Measurements from ENCODE around the gene FUT2. TPM values are rescaled to one million over a fixed set of nuclear protein-coding genes. Genes with fewer than 3 reads are reported as not detected.

The FUT2 gene
- total and polyA plus RNA-seq, 10 of the 15 experiments (the other 5 are each of a cell fraction or from before 2014, with no cell fraction given) = 0.02 to 0.13 (median 0.07) TPM; not detected in 7

GRCh38 chr19:48746110-48746509, 50.3 kb downstream of the FUT2 start:
- SMC1A ChIA-PET (ENCODE audit: uncharacterized antibody, unreplicated experiment) = no interaction called here
- in situ Hi-C loops (cut with MboI) (no loop called here), intact Hi-C loops (cut with micrococcal nuclease; ENCODE audit: unreplicated experiment) (no loop called here)
- 56% methylated on average over 8 of the region's 8 CpGs for WGBS (ENCODE audit: insufficient coverage, insufficient replicate concordance, low lambda C conversion rate, missing lambda C conversion rate)
- Histone ChIP-seq H3K9me3 (replicated peaks; ENCODE audit: control insufficient read depth, insufficient read depth, low read length) (peaks cover 2% of the 10 kb centered on the region; the same call in 1 of the 3 replicates), H3K4me1 (ENCODE audit: control insufficient read depth, insufficient read depth, low read length) (no peaks in the 10 kb centered on the region), H3K27ac (ENCODE audit: control insufficient read depth, insufficient read depth) (no peak overlapping the region), H3K27me3 (replicated peaks in 1 of 2; ENCODE audit: control insufficient read depth in 2 of 2, insufficient read depth in 2 of 2, low read length in 1 of 2) (peaks cover 0 to under 1% of the 10 kb centered on the region in 2 experiments; a peak in 1 of 4 replicates), H3K9ac (ENCODE audit: control insufficient read depth, insufficient read depth, low read length) (no peak overlapping the region), H2AFZ (ENCODE audit: control insufficient read depth, low read depth, low read length) (no peak overlapping the region), H3K4me2 (ENCODE audit: control insufficient read depth, insufficient read depth) (no peak overlapping the region), H3K79me2 (ENCODE audit: control insufficient read depth, insufficient read depth, low read length) (no peaks in the 10 kb centered on the region), H3K36me3 (ENCODE audit: control insufficient read depth in 2 of 2, insufficient read depth in 2 of 2, low read length in 1 of 2) (no peaks in the 10 kb centered on the region), H4K20me1 (ENCODE audit: control insufficient read depth, insufficient read depth) (no peaks in the 10 kb centered on the region), H3K4me3 (no peak overlapping the region)
- TF ChIP-seq, protein P1, sequence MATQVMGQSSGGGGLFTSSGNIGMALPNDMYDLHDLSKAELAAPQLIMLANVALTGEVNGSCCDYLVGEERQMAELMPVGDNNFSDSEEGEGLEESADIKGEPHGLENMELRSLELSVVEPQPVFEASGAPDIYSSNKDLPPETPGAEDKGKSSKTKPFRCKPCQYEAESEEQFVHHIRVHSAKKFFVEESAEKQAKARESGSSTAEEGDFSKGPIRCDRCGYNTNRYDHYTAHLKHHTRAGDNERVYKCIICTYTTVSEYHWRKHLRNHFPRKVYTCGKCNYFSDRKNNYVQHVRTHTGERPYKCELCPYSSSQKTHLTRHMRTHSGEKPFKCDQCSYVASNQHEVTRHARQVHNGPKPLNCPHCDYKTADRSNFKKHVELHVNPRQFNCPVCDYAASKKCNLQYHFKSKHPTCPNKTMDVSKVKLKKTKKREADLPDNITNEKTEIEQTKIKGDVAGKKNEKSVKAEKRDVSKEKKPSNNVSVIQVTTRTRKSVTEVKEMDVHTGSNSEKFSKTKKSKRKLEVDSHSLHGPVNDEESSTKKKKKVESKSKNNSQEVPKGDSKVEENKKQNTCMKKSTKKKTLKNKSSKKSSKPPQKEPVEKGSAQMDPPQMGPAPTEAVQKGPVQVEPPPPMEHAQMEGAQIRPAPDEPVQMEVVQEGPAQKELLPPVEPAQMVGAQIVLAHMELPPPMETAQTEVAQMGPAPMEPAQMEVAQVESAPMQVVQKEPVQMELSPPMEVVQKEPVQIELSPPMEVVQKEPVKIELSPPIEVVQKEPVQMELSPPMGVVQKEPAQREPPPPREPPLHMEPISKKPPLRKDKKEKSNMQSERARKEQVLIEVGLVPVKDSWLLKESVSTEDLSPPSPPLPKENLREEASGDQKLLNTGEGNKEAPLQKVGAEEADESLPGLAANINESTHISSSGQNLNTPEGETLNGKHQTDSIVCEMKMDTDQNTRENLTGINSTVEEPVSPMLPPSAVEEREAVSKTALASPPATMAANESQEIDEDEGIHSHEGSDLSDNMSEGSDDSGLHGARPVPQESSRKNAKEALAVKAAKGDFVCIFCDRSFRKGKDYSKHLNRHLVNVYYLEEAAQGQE (IDR thresholded peaks at IDR 0.05; ENCODE audit: low read depth, low read length) = no peak
- TF ChIP-seq NR2C1 (IDR thresholded peaks at IDR 0.05) = no peak
- no peak for TF ChIP-seq NR2F1 (conservative IDR thresholded peaks at IDR 0.05)
- TF ChIP-seq SP1 (IDR thresholded peaks at IDR 0.05; ENCODE audit: low read depth, low read length) = no peak
- TF ChIP-seq POLR2AphosphoS5 (IDR thresholded peaks at IDR 0.05; ENCODE audit: low read length) = no peak
- TF ChIP-seq SMAD1 (IDR thresholded peaks at IDR 0.05; ENCODE audit: low read depth, partially characterized antibody) = no peak
- TF ChIP-seq HCFC1 (IDR thresholded peaks at IDR 0.05; ENCODE audit: low read length) = no peak
- TF ChIP-seq EED (IDR thresholded peaks at IDR 0.05; ENCODE audit: low read depth) = no peak
- TF ChIP-seq ZBTB40 (IDR thresholded peaks at IDR 0.05; ENCODE audit: borderline replicate concordance) = no peak
- no peak for TF ChIP-seq STAT3 (IDR thresholded peaks at IDR 0.05; ENCODE audit: low read depth, low read length)
- no peak for TF ChIP-seq TCF7 (IDR thresholded peaks at IDR 0.05; ENCODE audit: borderline replicate concordance)
- TF ChIP-seq, protein P2, sequence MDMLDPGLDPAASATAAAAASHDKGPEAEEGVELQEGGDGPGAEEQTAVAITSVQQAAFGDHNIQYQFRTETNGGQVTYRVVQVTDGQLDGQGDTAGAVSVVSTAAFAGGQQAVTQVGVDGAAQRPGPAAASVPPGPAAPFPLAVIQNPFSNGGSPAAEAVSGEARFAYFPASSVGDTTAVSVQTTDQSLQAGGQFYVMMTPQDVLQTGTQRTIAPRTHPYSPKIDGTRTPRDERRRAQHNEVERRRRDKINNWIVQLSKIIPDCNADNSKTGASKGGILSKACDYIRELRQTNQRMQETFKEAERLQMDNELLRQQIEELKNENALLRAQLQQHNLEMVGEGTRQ (IDR thresholded peaks at IDR 0.05; ENCODE audit: borderline replicate concordance, low read depth, low read length) = no peak
- TF ChIP-seq CHD4 (IDR thresholded peaks at IDR 0.05) = no peak
- no peak for TF ChIP-seq TCF12 (IDR thresholded peaks at IDR 0.05; ENCODE audit: low read depth, low read length)
- TF ChIP-seq TAF1 (IDR thresholded peaks at IDR 0.05; ENCODE audit: borderline replicate concordance, low read depth, low read length) = no peak
- no peak for TF ChIP-seq PAX5 (IDR thresholded peaks at IDR 0.05; ENCODE audit: borderline replicate concordance, low read depth, low read length)
- no peak for TF ChIP-seq SUPT20H (IDR thresholded peaks at IDR 0.05; ENCODE audit: borderline replicate concordance, control insufficient read depth, low read depth, low read length)
- TF ChIP-seq YBX1 (IDR thresholded peaks at IDR 0.05) = no peak
- BruUV-seq (replicated peaks) = no TSS peak
- ATAC-seq (no peak), FAIRE-seq (no peak), DNase-seq (ENCODE audit: low read depth, low spot score) (no peak)
- POLR2A ChIA-PET = no interaction called here
- CTCF ChIA-PET = no interaction called here
- RAD21 ChIA-PET (ENCODE audit: unreplicated experiment) = no interaction called here

All from GM12878 (cell line).